ENCODE measurements around the gene PKNOX2.

PKNOX2 gene

GRCh38 chr11:125322289-125322688 lies 157.7 kb downstream of the PKNOX2 start:
- no peaks in the 10 kb centered on the region for H3K4me1 Mint-ChIP-seq
- H3K27ac Mint-ChIP-seq: no peak overlapping the region
- peaks cover 16% of the 10 kb centered on the region for H3K27me3 Mint-ChIP-seq
- DNase-seq: no peak
- H3K36me3 Mint-ChIP-seq: no peaks in the 10 kb centered on the region
- H3K9me3 Mint-ChIP-seq: no peaks in the 10 kb centered on the region
- H3K4me3 Mint-ChIP-seq: no peak overlapping the region
- CTCF ChIA-PET: no interaction called here

DNA sequence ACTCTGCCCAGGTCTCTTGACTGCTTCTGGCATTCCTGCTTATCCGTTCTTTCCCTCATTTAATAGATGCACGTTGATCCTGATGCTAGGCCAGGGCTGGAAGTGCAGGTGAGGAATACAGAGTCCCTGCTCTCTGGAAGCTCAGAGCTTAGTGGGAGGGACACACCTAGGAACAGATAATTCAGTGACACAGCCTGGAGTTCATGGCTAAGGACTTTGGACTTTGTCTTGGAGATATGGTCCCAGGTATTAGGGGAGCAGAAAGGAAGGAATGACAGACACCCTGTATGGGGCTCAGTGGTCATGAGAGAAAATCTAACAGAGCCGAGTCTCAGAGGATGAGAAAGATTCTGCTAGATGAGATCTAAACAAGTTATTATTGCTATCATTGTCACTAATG lies 160.6 kb downstream of the PKNOX2 start:
- no peaks in the 10 kb centered on the region for H3K36me3 Mint-ChIP-seq
- peaks cover 31% of the 10 kb centered on the region for H3K27me3 Mint-ChIP-seq
- H3K27ac Mint-ChIP-seq: no peak overlapping the region
- CTCF ChIA-PET: interaction anchor here (0.6 to 0.7 kb wide), 2 partner anchors 15 to 163 kb away, joined by 3 to 5 read pairs; no protein-coding TSS in a partner anchor
- no peak for DNase-seq
- no peaks in the 10 kb centered on the region for H3K4me1 Mint-ChIP-seq
- no peak overlapping the region for H3K4me3 Mint-ChIP-seq
- H3K9me3 Mint-ChIP-seq: no peaks in the 10 kb centered on the region

- no peaks in the 10 kb centered on the region for H3K9me3 Mint-ChIP-seq
- no peak overlapping the region for H3K27ac Mint-ChIP-seq
- H3K36me3 Mint-ChIP-seq: no peaks in the 10 kb centered on the region
- no peak overlapping the region for H3K4me3 Mint-ChIP-seq
- H3K4me1 Mint-ChIP-seq: no peaks in the 10 kb centered on the region
- H3K27me3 Mint-ChIP-seq: peaks cover 36% of the 10 kb centered on the region
- no peak for DNase-seq
- CTCF ChIA-PET: interaction anchor here (0.6 to 1.1 kb wide), 3 partner anchors 14 to 130 kb away, joined by 3 to 7 read pairs (median 3); no protein-coding TSS in a partner anchor
These were observed 161.6 kb downstream of the PKNOX2 start for GRCh38 chr11:125326126-125326525.

DNA sequence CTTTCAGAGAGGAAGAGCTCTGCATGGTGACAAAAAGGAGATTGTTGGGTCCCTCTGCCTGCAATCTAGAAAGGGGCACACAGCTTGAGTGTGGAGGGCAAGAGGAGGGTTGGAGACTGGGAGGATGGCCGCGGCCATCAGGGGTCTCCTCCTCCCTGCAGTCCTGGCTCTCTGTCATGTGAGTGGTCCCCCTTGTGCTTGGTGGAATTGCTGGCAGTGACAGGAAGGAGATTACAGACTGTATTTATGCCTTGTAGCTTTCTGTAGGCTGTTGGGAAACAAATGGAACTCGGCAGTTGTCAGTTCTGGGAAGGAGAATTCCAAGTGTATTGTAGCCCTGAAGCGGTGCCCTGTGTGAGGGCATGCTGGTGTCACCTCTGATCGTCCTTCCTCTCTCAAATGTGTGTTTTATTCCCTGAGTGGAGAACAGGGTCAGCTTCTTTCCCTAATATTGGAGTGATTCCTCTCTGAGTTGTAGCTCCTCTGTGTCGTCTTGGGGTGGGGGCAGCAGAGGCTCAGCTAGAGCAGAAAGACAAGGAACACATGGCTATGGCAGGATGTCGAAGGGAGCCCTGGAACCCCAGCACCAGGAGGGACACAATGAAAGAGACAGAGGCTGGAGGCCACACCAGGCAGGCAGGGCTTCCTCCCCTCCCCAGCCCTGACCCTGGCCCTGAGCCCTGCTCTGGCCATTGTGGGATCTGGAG lies 163.1 kb downstream of the PKNOX2 start:
- CTCF ChIA-PET: interaction anchor here (0.8 to 1.1 kb wide), 4 partner anchors 12 to 20 kb away, joined by 3 to 7 read pairs (median 3); no protein-coding TSS in a partner anchor
- Mint-ChIP-seq H3K27ac (no peak overlapping the region), H3K27me3 (peaks cover 36% of the 10 kb centered on the region), H3K4me3 (no peak overlapping the region), H3K36me3 (no peaks in the 10 kb centered on the region), H3K4me1 (no peaks in the 10 kb centered on the region), H3K9me3 (no peaks in the 10 kb centered on the region)
- no peak for DNase-seq

GRCh38 chr11:125328225-125328580 lies 163.7 kb downstream of the PKNOX2 start:
- Mint-ChIP-seq H3K9me3 (no peaks in the 10 kb centered on the region), H3K27me3 (peaks cover 40% of the 10 kb centered on the region), H3K36me3 (no peaks in the 10 kb centered on the region), H3K27ac (no peak overlapping the region), H3K4me3 (no peak overlapping the region), H3K4me1 (no peaks in the 10 kb centered on the region)
- DNase-seq: no peak
- CTCF ChIA-PET: no interaction called here

DNA sequence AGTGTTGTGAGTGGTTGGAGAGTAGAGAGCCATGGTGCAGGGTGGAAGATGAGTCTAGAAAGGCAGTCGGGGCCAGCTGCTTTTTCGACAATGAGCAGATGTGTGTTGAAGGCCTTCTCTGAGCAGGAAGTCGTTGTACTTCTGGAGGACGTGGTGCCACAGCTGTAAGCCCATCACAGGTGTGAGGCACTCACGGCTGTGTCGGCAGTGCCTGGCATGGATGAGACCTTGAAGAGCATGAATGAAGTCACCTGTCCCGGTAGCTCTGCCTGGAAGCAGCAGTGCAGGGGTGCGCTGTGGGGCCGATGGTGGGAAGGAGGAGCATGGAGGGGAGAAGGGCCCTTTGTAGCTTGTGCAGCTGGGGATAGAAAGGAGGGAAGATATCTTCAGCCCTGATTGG lies 165.2 kb downstream of the PKNOX2 start:
- H3K27me3 Mint-ChIP-seq: peaks cover 34% of the 10 kb centered on the region
- H3K9me3 Mint-ChIP-seq: no peaks in the 10 kb centered on the region
- CTCF ChIA-PET: interaction anchor here (1.2 to 1.6 kb wide), 2 partner anchors 15 to 188 kb away, joined by 3 to 4 read pairs; no protein-coding TSS in a partner anchor
- H3K36me3 Mint-ChIP-seq: no peaks in the 10 kb centered on the region
- no peak for DNase-seq
- H3K4me1 Mint-ChIP-seq: no peaks in the 10 kb centered on the region
- H3K4me3 Mint-ChIP-seq: no peak overlapping the region
- H3K27ac Mint-ChIP-seq: no peak overlapping the region

DNA sequence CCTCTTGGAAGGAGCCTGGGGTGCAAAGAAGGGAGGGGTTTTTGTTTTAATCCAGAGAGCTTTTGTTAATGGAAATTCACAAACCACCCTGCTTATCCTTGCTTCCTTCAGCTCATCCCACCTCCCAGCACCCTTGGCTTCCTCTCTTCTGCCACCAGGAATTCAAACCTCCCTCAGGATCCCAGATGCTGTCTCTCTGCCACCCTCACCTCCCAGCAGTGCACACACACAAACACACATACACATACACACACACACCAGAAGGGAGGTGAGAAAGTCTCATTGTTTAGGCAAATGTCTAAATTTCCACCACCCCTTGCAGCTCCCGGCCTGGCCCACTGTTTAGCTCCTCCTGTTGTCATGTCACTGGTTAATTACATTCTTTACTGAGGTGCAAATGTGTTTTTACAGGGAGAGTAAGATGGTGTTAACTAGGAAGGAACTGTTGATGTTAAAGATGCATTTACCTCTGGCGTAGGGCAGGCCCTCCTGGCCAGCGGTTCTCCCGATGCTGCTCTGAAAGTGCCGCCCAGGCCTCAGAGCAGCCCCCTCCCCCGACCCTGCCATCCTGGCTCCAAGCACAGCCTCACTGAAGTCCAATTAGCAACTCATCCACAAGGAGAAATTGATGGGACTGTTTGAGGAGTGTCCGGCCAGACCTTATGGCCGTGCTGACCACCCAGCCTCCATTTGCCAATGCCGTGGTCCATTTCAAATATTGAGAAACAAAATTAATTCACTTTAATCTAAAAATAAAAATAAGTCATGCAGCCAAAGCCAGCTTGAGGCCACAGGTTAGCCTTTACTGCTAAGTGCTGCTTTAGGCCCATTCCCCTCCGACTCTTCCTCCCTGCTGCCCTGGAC lies 166.1 kb downstream of the PKNOX2 start:
- peaks cover 38% of the 10 kb centered on the region for H3K27me3 Mint-ChIP-seq
- H3K9me3 Mint-ChIP-seq: no peaks in the 10 kb centered on the region
- DNase-seq: no peak
- H3K4me1 Mint-ChIP-seq: no peaks in the 10 kb centered on the region
- no peaks in the 10 kb centered on the region for H3K36me3 Mint-ChIP-seq
- H3K4me3 Mint-ChIP-seq: no peak overlapping the region
- CTCF ChIA-PET: interaction anchor here (1.6 kb wide), 1 partner anchor 189 kb away, joined by 4 read pairs; no protein-coding TSS in a partner anchor
- no peak overlapping the region for H3K27ac Mint-ChIP-seq

- no peak for DNase-seq
- no peaks in the 10 kb centered on the region for H3K9me3 Mint-ChIP-seq
- no peaks in the 10 kb centered on the region for H3K4me1 Mint-ChIP-seq
- CTCF ChIA-PET: no interaction called here
- H3K27me3 Mint-ChIP-seq: peaks cover 38% of the 10 kb centered on the region
- no peaks in the 10 kb centered on the region for H3K36me3 Mint-ChIP-seq
- no peak overlapping the region for H3K27ac Mint-ChIP-seq
- H3K4me3 Mint-ChIP-seq: no peak overlapping the region
These were observed 166.9 kb downstream of the PKNOX2 start for GRCh38 chr11:125331357-125332035.

DNA sequence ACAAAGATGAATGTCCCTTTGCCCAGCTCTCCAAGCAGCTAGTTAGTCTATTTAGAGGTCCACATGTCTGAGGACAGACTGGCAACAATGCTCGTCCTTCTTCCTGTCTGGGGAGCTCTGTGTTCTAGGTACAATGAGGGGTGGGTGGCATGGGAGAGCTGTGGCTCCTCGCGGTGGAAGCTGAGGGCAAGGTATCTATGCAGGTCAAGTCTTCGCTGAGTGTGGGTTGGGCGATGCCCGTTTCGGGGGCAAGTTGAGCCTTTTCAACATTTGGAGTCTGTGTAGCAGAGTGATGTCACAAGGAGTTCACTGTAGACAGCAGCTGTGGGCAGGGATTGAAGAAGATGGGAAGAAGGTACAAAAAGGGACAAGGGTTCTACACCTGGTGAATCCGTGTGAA lies 168.3 kb downstream of the PKNOX2 start:
- CTCF ChIA-PET: no interaction called here
- H3K4me1 Mint-ChIP-seq: no peaks in the 10 kb centered on the region
- H3K4me3 Mint-ChIP-seq: no peak overlapping the region

GRCh38 chr11:125333354-125334073 lies 169.0 kb downstream of the PKNOX2 start:
- H3K4me3 Mint-ChIP-seq: no peak overlapping the region
- peaks cover 31% of the 10 kb centered on the region for H3K27me3 Mint-ChIP-seq
- no peaks in the 10 kb centered on the region for H3K36me3 Mint-ChIP-seq
- CTCF ChIA-PET: interaction anchor here (2.7 kb wide), 1 partner anchor 12 kb away, joined by 11 read pairs; no protein-coding TSS in a partner anchor
- no peaks in the 10 kb centered on the region for H3K4me1 Mint-ChIP-seq
- no peak overlapping the region for H3K27ac Mint-ChIP-seq
- H3K9me3 Mint-ChIP-seq: no peaks in the 10 kb centered on the region
- no peak for DNase-seq

More for the DNA sequence above, 168.3 kb downstream of the PKNOX2 start:
- Mint-ChIP-seq H3K36me3 (no peaks in the 10 kb centered on the region), H3K27ac (no peak overlapping the region), H3K9me3 (no peaks in the 10 kb centered on the region), H3K27me3 (peaks cover 30% of the 10 kb centered on the region)
- DNase-seq: no peak

DNA sequence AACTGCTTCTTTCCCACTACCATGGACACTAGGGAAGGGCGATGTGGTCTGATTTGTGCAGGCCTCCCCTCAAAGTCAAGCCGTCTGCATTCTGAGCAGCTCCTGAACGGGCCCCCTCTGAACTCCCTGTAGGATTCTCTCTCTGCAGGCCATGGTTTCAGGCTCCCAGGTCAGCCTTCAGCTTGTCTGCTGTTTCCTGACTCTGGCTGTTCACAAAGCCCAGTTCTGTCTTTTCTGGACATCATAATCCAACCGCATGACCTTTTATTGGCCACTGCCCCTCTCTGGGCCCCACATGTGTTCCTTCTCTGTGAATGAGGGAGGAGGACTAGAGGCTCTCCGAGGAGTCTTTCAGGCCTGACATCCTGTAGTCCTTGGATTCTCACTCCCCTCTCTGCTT lies 170.6 kb downstream of the PKNOX2 start:
- Mint-ChIP-seq H3K36me3 (no peaks in the 10 kb centered on the region), H3K27ac (no peak overlapping the region), H3K27me3 (peaks cover 32% of the 10 kb centered on the region), H3K4me1 (no peaks in the 10 kb centered on the region), H3K9me3 (no peaks in the 10 kb centered on the region), H3K4me3 (no peak overlapping the region)
- CTCF ChIA-PET: interaction anchor here (1.3 to 2.7 kb wide), 2 partner anchors 10 to 12 kb away, joined by 5 to 11 read pairs; no protein-coding TSS in a partner anchor
- DNase-seq: no peak

- no peak overlapping the region for H3K4me3 Mint-ChIP-seq
- CTCF ChIA-PET: interaction anchor here (1.3 to 1.7 kb wide), 2 partner anchors 10 to 13 kb away, joined by 3 to 4 read pairs; no protein-coding TSS in a partner anchor
- no peaks in the 10 kb centered on the region for H3K9me3 Mint-ChIP-seq
- H3K36me3 Mint-ChIP-seq: no peaks in the 10 kb centered on the region
- H3K27ac Mint-ChIP-seq: no peak overlapping the region
- peaks cover 24% of the 10 kb centered on the region for H3K27me3 Mint-ChIP-seq
- DNase-seq: no peak
- H3K4me1 Mint-ChIP-seq: no peaks in the 10 kb centered on the region
These were observed 173.6 kb downstream of the PKNOX2 start for GRCh38 chr11:125337836-125338834.
